HG02610 (cell line): ENCODE measurements around the gene EHMT1.
"Not testable (repeated sequence)": the region's sequence is repeated elsewhere in the genome, so short reads cannot be mapped to it uniquely, and the experiment has no call there.

ENCODE experiments used
- ATAC-seq: cut with Tn5 transposase; IDR thresholded peaks from one replicate; pipeline ENCODE4 v1.9.1; 2021; ENCODE audit warnings: mild to moderate bottlenecking, moderate library complexity; ENCODE audit not compliant: unreplicated experiment

Gene EHMT1

DNA sequence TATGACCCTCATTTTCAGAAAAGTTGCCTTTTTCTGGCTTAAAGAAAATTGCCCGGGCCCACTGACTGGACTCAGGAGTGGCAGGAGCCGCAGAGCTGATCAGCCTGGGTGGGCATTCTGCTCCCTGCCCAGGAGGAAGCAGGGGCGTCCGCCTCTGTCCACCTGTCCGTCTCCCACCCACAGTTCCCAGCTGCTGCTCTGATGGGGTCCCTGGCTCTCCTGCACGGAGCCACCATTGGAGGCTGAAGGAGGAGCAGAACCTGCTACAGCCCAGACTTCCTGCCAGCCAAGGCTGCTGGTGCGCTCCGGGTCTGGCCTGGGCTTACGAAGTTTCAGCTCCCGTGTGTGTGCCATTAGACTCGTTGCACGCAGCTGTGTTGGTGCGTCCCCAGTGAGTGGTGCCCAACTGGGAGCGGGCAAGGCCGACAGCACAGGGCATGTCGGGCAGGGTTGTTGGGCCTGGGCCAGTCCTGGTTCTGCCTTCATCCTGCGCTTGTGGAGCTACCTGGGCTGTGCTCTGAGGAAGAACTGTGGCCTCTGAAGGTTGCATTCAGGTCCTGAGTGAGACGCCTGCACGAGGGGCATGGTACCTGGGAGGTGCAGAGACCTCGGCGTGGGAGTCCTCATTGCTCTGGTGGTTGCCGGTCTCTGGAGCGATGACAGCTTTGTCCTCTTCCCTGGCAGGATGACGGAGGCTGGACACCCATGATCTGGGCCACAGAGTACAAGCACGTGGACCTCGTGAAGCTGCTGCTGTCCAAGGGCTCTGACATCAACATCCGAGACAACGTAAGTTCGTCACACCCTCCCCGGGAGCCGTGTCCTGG, 181.6 kb downstream of the EHMT1 start:
- ATAC-seq, result no peak

DNA sequence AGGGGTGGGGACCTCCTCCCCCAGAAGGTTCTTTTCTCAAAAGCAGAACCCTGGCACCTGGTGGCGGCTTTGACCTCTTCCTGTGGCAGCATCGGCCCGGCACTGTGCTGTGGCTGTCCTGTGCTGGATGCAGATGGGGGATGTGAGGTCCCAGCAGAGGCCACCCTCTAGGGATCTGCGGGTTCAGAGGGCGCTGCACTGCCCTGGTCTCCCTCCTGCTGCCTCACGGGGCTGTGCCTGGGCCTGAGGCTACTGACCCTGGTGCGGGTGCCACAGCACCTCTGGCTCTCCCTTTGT, 182.2 kb downstream of the EHMT1 start:
- no peak for ATAC-seq

DNA sequence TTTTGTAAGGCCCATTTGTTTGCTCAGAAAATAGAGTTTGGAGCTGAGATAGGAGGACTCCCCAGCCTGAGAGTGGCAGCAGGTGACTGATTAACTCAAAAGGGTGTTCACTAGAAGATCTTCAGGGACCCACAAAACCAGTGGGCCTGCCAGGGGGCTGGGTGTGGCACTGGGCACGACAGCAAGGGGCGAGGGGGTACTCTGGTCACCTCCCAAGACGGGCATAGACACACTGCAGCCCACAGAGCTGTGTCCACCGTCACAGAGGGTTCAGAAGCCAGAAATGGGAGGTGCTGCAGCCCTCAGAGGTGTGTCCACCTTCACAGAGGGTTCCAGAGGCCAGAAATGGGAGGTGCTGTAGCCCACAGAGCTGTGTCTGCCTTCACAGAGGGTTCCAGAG, 183.2 kb downstream of the EHMT1 start:
- ATAC-seq, result no peak

DNA sequence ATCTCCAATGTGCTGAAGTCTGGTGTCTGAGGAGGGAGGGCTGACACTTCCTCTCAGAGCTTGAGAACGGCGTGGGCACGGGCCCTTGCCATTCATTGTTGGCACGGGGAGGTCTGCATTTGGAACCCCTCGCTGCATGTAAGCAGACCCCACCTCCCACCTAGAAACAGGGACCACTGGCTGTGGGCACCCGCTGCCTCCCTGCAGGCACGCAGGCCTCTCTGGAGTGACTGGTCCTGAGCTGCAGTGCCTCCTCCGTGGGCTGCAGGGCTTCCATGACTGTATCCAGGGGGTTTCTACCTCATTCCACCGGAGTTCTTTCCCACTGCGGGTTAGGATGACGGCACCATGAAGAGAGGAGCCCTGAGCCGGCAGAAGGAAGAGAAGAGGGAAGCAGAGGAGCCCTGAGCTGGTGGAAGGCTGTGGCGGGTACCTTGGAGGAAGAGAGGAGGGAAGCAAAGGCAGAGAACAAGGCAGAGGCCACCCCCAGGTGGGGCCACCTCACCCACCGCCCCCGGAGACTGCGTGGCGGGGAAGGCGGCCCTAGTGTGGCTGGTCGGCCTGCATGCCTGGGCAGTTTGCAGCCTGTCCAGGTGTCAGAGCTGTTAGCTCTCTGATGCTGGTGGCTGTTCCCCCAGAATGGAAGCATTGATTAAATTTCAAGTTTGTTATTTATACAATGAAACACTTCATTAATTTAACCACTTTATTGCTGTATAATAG, 183.9 kb downstream of the EHMT1 start:
- ATAC-seq, result no peak

DNA sequence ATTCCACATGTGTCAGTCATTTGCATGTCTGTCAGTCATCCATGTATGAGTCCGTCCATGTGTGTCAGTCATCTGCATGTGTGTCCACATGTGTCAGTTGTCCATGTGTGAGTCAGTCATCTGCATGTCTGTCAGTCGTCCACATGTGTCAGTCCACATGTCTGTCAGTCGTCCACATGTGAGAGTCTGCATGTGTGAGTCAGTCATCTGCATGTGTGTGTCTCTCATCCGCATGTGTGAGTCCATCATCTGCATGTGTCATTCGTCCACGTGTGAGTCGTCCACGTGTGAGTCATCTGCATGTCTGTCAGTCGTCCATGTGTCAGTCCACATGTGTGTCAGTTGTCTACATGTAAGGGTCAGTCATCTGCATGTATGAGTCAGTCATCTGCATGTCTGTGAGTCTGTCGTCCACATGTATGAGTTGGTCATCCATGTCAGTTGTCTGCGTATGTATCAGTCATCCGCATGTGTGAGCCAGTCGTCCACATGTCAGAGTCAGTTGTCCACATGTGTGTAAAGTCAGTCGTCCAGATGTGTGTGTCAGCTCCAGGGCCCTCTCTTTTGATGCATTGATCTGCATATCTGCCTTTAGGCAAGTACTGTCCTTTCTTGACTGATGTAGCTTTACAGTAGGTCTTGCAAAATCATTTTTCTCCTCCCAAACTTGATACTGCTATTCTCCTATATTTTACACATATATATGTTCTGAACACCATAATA, 186.3 kb downstream of the EHMT1 start:
- no peak for ATAC-seq

DNA sequence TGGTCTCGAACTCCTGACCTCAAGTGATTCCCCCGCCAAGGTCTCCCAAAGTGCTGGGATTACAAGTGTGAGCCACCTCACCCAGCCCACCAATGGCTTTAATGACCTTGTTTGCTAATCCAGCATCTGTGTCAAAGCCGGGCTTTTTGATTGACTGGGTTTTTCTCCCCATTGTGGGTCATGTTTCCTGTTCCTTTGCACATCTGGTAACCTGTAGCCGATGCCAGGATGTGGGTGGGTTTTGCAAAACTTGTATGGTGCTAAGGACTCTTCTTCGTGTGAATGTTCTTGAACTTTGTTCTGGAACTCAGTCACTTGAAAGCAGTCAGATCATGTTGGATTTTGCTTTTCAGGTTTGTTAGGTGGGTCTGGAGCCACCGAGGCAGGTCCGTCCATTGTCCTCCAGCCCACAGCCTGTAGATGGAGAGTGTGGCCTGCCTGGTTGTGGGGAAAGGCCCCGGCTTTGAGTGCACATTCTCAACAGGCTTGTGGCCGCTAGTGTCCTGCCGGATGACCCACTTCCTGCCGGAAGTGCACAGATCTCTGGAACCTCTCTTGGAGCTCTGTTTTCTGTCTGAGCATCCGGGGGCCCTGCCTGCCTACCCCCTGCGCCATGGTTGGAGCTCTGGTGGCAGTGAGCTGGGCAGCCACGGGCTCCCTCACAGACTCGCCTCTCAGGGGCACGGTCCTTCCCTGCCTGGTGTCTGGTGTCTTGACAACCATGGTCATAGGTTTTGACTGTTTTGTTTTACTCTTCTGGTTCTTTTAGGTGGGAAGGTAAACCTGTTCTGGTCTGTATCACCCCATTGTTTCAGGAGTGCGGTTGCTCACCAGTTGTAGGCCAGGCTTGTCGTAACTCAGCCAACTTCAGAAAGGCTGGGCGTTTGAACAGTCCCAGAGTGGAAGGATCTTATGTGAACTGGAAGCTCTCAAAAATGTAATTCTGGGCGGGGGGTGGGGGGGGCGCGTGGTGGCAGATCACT, 189.2 kb downstream of the EHMT1 start:
- ATAC-seq, result no peak

DNA sequence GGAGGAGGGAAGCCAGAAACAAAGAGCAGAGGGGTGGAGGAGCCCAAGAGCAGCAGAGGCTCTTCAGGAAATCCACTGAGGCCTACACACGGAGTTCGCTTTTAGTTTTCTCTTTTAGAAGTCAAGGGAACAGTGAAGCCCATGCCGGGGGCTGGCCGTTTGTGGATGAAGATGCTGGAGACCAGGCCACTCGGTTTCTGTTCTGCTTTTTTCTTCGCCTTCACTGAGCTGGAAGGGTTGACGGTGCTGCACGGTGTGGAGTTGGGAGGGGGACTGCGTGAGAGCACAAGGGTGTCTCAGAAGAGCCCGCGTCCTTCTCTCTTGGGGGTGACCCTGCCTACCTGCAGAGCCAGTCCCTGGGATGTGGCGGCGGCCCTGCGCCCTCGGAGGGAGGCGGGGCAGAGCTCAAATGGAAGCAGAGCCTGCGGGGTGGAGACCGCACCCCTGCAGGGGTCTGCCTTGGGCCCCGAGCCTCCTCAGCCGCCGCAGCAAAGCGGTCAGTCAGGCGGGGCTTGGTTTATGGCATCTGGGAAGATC, 190.3 kb downstream of the EHMT1 start:
- ATAC-seq, result no peak

DNA sequence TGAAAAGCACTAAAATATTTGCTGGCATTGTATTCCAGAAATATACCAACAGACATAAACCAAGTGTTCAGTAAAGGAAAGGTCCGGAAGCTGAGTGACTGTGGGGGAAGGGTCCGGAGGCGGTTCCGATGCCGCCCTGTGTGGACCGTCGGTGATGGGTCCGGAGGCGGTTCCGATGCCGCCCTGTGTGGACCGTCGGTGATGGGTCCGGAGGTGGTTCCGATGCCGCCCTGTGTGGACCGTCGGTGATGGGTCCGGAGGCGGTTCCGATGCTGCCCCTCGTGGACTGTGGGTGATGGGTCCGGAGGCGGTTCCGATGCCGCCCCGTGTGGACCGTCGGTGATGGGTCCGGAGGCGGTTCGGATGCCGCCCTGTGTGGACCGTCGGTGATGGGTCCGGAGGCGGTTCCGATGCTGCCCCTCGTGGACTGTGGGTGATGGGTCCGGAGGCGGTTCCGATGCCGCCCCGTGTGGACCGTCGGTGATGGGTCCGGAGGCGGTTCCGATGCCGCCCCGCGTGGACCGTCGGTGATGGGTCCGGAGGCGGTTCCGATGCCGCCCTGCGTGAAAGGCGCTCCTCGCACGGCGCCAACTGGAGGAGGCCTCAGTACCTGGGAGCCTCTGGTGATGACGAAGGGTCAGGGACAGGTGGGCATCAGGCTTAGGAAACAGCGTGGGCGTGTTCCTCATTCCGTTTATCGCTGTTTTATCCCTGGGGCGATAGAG, 191.1 kb downstream of the EHMT1 start:
- ATAC-seq, result not testable (repeated sequence)

DNA sequence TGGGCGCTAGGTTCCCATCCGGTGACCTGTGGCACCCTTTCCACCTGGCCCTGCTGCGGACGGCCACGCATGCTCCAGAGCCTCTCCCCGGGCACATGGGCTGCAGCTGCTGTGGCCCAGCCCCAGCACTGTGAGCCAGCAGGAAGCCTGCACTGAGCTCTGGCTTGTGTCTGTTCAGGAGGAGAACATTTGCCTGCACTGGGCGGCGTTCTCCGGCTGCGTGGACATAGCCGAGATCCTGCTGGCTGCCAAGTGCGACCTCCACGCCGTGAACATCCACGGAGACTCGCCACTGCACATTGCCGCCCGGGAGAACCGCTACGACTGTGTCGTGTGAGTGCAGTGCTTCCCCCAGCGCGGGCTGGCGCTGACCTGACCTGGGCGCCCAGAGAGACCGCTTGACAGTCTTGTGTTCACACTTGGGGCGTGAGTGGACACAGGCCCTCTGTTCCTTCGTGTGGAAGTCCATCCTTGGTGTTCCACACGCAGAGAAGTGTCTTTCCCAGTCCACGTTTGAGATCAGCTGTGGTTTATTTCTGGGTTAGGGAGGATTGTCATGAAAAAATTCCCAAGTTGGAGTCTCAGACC, 192.6 kb downstream of the EHMT1 start:
- no peak for ATAC-seq

DNA sequence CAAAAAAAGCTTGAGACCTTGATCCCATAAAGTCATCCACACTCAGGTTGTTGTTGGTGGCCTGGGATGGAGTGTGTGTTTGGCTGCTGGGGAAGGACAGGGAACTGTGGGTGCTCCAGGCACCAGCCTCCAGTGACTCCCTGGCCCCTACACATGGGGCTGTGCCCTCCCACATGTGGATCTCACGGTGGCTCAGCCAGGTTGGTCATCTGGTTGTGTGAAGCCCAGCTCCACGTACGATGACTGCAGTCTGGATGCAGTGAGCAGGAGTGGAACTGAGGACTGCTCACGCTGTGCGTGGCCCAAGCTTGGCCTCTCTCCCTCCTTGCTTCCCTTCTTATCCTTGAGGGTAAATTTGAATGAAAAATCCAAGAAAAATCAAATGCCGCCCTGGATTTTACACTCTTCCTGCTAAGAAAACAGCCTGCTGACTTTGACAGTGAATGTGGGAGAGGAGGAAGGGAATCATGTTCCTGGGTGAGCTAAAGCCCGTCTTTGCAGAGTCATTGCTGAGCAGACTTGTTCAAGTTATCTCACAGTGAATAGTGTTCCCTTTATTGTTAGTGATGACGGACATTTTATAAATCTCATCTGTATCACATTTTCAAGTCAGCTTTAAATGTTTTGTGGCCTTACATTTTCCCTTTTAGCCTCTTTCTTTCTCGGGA, 193.7 kb downstream of the EHMT1 start:
- ATAC-seq, result no peak

DNA sequence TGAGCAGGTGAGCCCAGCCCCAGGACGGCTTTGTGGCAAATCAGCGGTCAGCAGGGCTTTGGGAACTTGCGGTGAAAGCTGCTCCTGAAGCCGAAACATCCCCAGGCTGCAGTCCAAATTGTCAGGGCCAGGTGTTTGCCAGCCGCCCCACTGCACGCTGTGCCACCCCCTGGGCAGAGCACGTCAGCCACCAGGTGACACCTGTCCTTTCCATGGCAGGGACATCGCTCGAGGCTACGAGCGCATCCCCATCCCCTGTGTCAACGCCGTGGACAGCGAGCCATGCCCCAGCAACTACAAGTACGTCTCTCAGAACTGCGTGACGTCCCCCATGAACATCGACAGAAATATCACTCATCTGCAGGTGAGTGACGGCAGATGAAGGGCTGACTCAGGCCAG, 194.4 kb downstream of the EHMT1 start:
- ATAC-seq, result no peak

DNA sequence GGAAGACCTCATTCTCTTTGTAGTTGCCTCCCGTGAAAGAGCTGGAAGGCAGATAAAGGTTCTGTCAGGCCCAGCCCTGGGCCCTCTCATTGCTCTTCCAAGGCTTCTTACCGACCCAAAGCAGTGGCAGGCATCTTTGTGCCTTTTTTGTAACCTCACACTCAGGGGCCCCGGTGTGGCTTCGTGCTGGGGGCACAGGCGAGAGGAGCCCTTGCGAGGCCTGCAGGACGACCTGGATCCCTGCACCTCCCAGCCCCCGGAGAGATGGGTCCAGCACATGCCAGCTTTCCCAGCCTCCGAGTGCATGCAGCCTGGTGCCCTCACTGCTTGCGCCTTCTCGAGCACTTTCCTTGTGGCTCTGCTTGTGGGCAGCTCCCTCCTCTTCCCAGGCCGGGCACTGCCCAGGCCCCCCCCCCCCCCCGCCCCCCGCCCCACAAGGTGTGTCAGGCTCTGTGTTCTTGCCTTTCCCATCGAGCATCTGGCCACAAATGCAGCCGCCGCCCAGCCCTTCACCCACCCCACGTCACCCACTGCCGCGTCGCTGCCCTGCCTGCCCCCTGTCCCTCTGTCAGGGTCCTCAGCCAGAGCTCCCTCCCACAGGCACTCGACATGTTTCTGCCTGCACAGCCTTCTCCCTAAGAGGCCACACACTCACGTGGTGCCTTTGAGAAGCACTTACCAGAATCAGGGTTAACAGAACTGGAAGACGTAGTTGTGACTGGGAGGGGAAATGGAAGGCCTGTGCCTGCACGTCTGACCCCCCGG, 195.0 kb downstream of the EHMT1 start:
- ATAC-seq, result no peak

DNA sequence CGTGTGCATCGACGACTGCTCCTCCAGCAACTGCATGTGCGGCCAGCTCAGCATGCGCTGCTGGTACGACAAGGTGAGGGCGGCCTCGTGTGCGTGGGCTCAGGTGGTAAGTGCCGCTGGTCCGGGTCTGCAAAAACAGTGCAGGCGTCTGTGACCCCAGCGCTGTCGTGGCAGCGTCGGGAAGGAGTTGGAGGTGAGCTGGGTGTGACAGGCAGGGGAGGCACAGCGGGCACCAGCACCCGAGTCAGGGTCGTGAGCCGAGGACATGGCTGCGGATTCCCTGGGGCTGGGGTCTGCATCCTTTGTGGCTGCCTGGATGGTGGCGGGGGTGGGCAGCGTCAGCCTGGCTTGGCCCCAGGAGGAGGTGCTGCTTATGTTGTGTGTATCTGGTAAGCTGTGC, 195.6 kb downstream of the EHMT1 start:
- no peak for ATAC-seq

DNA sequence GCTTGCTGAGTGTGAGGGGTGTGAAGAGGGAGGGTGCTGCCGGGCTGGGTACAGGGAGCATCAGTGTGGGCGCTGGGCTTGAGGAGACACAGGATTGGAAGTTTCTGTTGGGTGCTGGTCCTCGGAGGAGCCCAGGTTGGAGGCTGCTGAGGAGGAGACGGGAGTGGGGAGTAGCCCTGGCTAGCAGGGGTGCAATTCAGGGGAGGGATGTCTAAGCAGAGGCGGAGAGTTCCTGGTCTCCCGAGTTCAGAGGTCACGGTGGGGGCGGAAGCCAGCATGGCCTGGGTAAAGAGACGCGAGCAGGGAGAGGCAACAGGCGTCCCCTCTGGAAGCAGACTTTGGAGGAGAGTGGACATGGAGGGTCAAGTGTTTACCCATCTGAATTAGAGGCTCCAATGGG, 196.0 kb downstream of the EHMT1 start:
- no peak for ATAC-seq

DNA sequence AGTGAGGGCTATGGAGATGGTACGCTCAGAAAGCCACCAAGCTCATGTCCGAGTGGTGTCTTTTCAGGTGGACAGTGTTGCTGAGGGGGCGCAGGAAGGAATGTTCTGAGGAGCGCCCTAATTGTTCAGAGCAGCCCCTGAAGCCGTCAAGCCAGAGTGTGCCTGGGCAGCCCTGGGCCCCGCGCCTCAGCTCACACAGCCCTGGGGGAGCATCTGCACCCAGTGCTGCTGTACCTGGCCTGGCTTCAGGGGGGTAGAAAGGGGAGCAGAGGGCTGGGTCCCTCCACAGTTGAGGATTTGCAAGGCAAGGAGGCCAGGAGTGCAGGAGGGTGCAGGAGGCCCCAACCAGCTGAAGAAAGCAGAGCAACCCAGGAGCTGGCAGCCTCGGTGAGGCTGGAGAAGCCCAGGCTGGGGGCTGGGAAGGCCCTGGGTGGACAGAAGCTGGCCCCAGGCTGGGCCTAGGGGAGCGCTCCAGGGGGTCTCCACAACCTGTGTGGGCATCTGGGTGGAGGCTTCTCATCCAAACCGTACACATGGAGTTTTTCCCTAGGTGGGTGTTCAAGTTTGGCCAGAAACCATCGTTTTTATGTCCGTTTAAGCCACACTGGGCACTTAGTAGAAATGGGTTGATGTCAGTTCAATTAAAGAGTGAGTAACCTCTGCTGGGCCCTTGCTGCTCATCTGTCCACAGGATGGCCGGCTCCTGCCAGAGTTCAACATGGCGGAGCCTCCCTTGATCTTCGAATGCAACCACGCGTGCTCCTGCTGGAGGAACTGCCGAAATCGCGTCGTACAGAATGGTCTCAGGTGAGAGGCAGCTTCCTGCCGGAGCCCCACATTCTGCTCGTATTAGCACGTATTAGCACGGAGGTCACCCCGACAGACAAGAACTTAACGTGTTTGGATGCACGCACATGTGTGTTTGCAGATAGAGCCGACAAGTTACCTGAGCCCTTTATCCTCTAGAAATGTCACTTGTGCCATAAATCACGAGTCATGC, 196.8 kb downstream of the EHMT1 start:
- ATAC-seq, result no peak

DNA sequence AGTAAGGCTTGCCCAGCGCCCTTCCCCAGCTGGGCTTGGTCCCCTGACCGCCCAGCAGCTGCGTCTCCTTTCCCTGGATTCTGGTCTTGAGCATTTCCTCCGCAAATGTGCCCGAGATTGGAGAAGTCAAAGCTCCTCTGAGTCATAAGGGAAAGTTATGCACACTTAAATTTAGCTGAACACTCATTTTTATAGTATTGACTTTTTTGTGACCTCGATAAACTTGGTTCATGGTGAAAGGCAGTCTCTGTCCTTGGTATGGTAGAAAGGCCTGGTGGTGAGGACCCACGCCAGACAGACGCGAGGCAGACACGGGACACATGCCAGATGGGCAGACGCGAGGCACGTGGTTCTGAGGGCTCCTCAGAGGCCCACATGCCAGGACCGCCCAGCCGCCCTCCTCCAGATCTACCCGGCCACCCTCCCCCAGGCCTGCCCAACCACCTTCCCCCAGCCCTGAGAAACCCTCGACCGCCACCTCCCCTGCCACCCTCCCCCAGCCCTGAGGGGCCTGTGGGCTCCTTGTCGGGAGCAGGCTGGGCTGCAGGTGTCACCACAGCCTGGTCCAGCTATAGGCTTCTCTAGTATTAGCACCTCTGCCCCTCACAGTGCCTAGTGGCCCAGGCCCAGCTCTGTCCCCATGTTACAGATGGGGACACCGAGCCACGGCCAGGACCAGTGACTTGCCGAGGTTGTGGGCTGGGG, 197.9 kb downstream of the EHMT1 start:
- ATAC-seq, result no peak
